Bronchial epithelial cell (primary cell): Measurements from ENCODE around the gene MED12L. TPM values are rescaled to one million over a fixed set of nuclear protein-coding genes. Genes with fewer than 3 reads are reported as not detected.

Experiments used
- DNase-seq: peaks from one replicate; pipeline ENCODE4 v3.0.0-alpha.2; 2010; ENCODE audit warnings: low read depth
- FAIRE-seq: peaks from 2 replicates; lab custom pipeline; 2011; peaks lifted over from hg19 to GRCh38; lab: Jason Lieb, UNC
- H3K27me3 ChIP-seq: 2 replicates; pipeline ENCODE4 v1.5.1; 2011; ENCODE audit warnings: low read length; ENCODE audit not compliant: control insufficient read depth, insufficient read depth
- H3K36me3 ChIP-seq: 2 replicates; pipeline ENCODE4 v1.5.1; 2011; ENCODE audit warnings: low read length; ENCODE audit not compliant: control insufficient read depth, insufficient read depth
- H3K4me3 ChIP-seq: 2 replicates; pipeline ENCODE4 v1.5.1; 2011; ENCODE audit warnings: mild to moderate bottlenecking, low read depth, low read length, control low read depth
- total RNA-seq: library from RNA; depleted of rRNA; stranded (reverse); fragments of >200 nt; gene quantifications from 2 replicates; pipeline ENCODE4 v1.2.1, GENCODE V29; 2014
- TF ChIP-seq, protein P1 (sequence below): IDR thresholded peaks from 2 replicates; pipeline ENCODE4 v1.5.1; 2011; ENCODE audit warnings: mild to moderate bottlenecking, moderate library complexity, low read length, control low read depth, inconsistent platforms; ENCODE audit not compliant: insufficient read depth, severe bottlenecking

Gene MED12L
- total RNA-seq, 1 donor from 2014 or later, result 0.26 TPM

DNA sequence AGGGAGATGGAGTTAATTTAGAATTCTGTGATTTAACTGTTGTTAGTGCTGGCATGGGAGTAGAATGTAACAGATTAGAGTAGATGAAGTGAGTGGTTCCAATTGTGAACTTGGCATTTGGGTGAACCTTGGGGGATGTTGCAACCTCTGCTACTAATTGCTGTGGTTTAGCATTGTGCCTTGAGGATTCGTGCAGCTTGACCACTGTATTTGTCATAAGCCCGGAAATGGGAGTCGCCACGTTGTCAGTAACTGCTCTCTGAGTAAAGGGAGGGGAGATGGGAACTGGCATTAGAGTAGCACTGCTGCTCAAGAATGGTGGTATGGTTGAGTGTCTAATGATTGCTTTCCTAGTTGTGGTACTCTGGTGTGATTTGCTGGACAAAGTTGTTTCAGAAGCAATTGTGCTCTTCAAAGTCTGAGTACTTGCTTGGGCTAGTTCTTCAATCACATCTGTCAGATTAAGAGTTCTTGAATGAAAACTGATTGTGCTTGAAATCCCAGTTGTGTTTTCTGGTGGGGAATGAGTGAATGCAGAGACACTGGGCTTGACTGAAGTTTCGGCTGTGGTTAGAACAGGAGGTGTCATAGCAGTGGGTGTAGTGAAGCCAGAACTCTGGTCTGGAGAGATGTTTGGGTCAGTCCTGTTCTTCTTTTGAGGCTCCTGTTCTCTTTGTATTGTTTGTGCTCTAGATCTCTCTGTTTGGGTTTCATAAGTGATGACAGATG, 360.0 kb downstream of the MED12L start:
- peak; percentile 76 for DNase-seq
- TF ChIP-seq, protein P1, sequence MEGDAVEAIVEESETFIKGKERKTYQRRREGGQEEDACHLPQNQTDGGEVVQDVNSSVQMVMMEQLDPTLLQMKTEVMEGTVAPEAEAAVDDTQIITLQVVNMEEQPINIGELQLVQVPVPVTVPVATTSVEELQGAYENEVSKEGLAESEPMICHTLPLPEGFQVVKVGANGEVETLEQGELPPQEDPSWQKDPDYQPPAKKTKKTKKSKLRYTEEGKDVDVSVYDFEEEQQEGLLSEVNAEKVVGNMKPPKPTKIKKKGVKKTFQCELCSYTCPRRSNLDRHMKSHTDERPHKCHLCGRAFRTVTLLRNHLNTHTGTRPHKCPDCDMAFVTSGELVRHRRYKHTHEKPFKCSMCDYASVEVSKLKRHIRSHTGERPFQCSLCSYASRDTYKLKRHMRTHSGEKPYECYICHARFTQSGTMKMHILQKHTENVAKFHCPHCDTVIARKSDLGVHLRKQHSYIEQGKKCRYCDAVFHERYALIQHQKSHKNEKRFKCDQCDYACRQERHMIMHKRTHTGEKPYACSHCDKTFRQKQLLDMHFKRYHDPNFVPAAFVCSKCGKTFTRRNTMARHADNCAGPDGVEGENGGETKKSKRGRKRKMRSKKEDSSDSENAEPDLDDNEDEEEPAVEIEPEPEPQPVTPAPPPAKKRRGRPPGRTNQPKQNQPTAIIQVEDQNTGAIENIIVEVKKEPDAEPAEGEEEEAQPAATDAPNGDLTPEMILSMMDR, result no peak
- H3K4me3 ChIP-seq, result no peak overlapping the region
- no peaks in the 10 kb centered on the region for H3K36me3 ChIP-seq
- H3K27me3 ChIP-seq, result no peaks in the 10 kb centered on the region
- FAIRE-seq, result peak; percentile 60

DNA sequence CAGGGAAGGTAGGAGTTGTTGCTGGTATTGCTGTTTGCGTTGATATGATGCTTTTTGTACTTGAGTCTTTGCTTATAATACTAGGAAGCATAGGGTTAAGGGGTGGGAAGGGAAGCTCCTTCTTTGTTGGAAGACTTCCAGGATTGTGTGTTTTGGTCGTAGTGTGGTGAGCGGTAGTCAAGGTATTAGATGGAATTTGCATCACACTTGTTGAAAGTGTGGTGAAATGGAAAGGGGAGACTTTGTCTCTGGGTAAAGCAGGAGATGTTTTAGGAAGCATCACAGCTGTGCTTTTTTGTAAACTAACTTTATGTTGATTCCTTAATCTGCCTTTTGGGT, 360.5 kb downstream of the MED12L start:
- Histone ChIP-seq H3K4me3 (no peak overlapping the region), H3K27me3 (no peaks in the 10 kb centered on the region), H3K36me3 (no peaks in the 10 kb centered on the region)
- no peak for DNase-seq
- TF ChIP-seq, protein P1, result no peak
- no peak for FAIRE-seq

DNA sequence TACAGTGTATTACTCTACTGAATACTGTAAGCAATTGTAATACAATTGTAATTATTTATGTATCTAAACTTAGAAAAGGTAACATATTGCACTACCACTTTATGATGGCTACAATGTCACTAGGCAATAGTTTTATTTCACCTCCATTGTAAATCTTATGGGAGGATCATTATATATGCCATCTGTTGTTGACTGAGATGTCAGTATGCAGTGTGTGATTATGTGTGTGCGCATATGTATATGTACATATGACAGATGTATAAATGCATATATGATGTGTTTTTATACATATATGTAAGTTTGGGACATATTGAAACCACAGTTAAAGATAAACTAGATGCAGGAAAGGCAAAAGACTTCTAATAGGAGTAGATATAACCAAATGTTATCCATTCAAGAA, 366.9 kb downstream of the MED12L start:
- Histone ChIP-seq H3K4me3 (no peak overlapping the region), H3K27me3 (no peaks in the 10 kb centered on the region), H3K36me3 (no peaks in the 10 kb centered on the region)
- TF ChIP-seq, protein P1, result no peak
- FAIRE-seq, result no peak
- no peak for DNase-seq

DNA sequence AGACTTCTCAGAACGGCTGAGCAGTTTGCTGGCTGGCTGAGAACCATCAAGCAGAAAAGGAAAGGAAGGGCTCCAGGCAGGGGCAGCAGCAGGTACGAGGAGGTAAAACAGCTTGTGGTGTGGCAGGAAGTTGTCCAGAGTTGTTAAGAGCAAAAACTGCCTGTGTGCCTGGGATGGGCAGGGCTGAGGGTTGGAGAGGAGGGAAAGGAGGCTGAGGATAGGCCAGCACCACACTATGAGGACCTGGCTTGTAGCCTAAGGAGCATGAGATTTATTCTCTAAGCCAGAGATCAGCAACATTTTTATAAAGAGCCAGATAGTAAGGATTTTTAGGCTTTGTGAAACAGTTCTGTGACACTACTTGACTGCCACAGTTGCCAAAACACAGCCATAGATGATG, 367.4 kb downstream of the MED12L start:
- DNase-seq (no peak), FAIRE-seq (no peak)
- no peak overlapping the region for H3K4me3 ChIP-seq
- no peaks in the 10 kb centered on the region for H3K36me3 ChIP-seq
- no peaks in the 10 kb centered on the region for H3K27me3 ChIP-seq
- TF ChIP-seq, protein P1, result no peak

GRCh38 chr3:151456065-151456464, 370.6 kb downstream of the MED12L start:
- DNase-seq (no peak), FAIRE-seq (no peak)
- Histone ChIP-seq H3K4me3 (no peak overlapping the region), H3K27me3 (peaks cover 2% of the 10 kb centered on the region), H3K36me3 (no peaks in the 10 kb centered on the region)
- TF ChIP-seq, protein P1, result no peak

- FAIRE-seq (no peak), DNase-seq (no peak)
- H3K4me3 ChIP-seq, result no peak overlapping the region
- TF ChIP-seq, protein P1, result no peak
- H3K27me3 ChIP-seq, result peaks cover 2% of the 10 kb centered on the region
- no peaks in the 10 kb centered on the region for H3K36me3 ChIP-seq
Observed at GRCh38 chr3:151459358-151459757, 373.9 kb downstream of the MED12L start.
